Measurements from ENCODE around the gene PI4K2B. TPM values are rescaled to one million over a fixed set of nuclear protein-coding genes. Genes with fewer than 3 reads are reported as not detected.

Gene PI4K2B
- total and polyA plus RNA-seq, 2 experiments from 2014 or later, result 6.7 to 21.4 TPM

- H3K79me2 ChIP-seq (replicated peaks; ENCODE audit: insufficient read depth), result peaks cover 20% of the 10 kb centered on the region
- DNase-seq (ENCODE audit: low spot score) (no peak), ATAC-seq (no peak)
- no peak overlapping the region for H3K27ac Mint-ChIP-seq
- H3K9me2 ChIP-seq (ENCODE audit: insufficient read depth), result 0 out of 2 replicates have a peak, but pooled peaks cover 7% of the 10 kb centered on the region
- peaks cover 4% of the 10 kb centered on the region; the same call in 1 of the 2 replicates for H3K36me3 ChIP-seq (ENCODE audit: insufficient read depth)
- no peak overlapping the region for H3K4me2 ChIP-seq
- no peak overlapping the region for H2AFZ ChIP-seq
- no peak overlapping the region for H3K4me3 ChIP-seq
- no peaks in the 10 kb centered on the region for H3K4me1 ChIP-seq (ENCODE audit: insufficient read depth)
- peaks cover 2% of the 10 kb centered on the region for H3K27me3 Mint-ChIP-seq (ENCODE audit: insufficient read depth, low read depth, poor library complexity)
- peaks cover 17% of the 10 kb centered on the region for H3K9me3 Mint-ChIP-seq
- no peak overlapping the region for H3K4me3 Mint-ChIP-seq
- no peaks in the 10 kb centered on the region for H3F3A ChIP-seq (replicated peaks; ENCODE audit: low read depth)
- no peaks in the 10 kb centered on the region for H3K27me3 ChIP-seq (ENCODE audit: insufficient read depth)
- H4K20me1 ChIP-seq (replicated peaks; ENCODE audit: insufficient read depth), result no peaks in the 10 kb centered on the region
- H3K27ac ChIP-seq (ENCODE audit: low read depth), result no peak overlapping the region
- no peaks in the 10 kb centered on the region for H3K4me1 Mint-ChIP-seq
- TF ChIP-seq ETS1 (IDR thresholded peaks at IDR 0.05), result no peak
- no peak for TF ChIP-seq ZNF331 (CRISPR knock-in tag; IDR thresholded peaks at IDR 0.05; ENCODE audit: low read depth)
- TF ChIP-seq EZH2phosphoT487 (IDR thresholded peaks at IDR 0.05; ENCODE audit: unreplicated experiment), result no peak
- no peak for TF ChIP-seq CREB1 (CRISPR knock-in tag; IDR thresholded peaks at IDR 0.05; ENCODE audit: low read depth)
- TF ChIP-seq STAT1 (IDR thresholded peaks at IDR 0.05; ENCODE audit: unreplicated experiment), result no peak
- TF ChIP-seq ZNF114 (CRISPR knock-in tag; IDR thresholded peaks at IDR 0.05), result no peak
- TF ChIP-seq CTCF (conservative IDR thresholded peaks at IDR 0.05; ENCODE audit: low read depth in 2 of 2), result no peak
- no peak for TF ChIP-seq JUNB (IDR thresholded peaks at IDR 0.05; ENCODE audit: unreplicated experiment)
- no peak for TF ChIP-seq EZH2 (IDR thresholded peaks at IDR 0.05; ENCODE audit: low read depth, unreplicated experiment)
- TF ChIP-seq ZNF462 (CRISPR knock-in tag; IDR thresholded peaks at IDR 0.05), result no peak
- no peak for TF ChIP-seq NANOG (IDR thresholded peaks at IDR 0.05; ENCODE audit: borderline replicate concordance)
- H3K36me3 Mint-ChIP-seq (ENCODE audit: low read depth), result peaks cover 25% of the 10 kb centered on the region; the same call in 2 of the 3 replicates
These were observed 18.6 kb downstream of the PI4K2B start for GRCh38 chr4:25252230-25253070.
